Measurements from ENCODE around the gene PSAP.
A peak's percentile ranks its signal among the peaks of the same experiment; 100 is the strongest.

Gene PSAP

GRCh38 chr10:71782221-71782916 lies 68.7 kb downstream of the PSAP start:
- DNase-seq, result no peak

GRCh38 chr10:71780719-71781118 lies 70.3 kb downstream of the PSAP start:
- DNase-seq, result no peak

- DNase-seq, result no peak
These were observed 70.9 kb downstream of the PSAP start for GRCh38 chr10:71780156-71780555.

GRCh38 chr10:71779641-71780040 lies 71.4 kb downstream of the PSAP start:
- no peak for DNase-seq

- no peak for DNase-seq
These were observed 72.8 kb downstream of the PSAP start for GRCh38 chr10:71778071-71778825.

- no peak for DNase-seq
These were observed 73.7 kb downstream of the PSAP start for GRCh38 chr10:71777213-71777985.

- DNase-seq, result no peak
These were observed 74.5 kb downstream of the PSAP start for GRCh38 chr10:71776481-71776925.

GRCh38 chr10:71774916-71775702 lies 75.9 kb downstream of the PSAP start:
- DNase-seq, result no peak

- DNase-seq, result peak; percentile 56
These were observed 77.7 kb downstream of the PSAP start, which contains the start of gene VSIR for GRCh38 chr10:71773221-71773971. VSIR (minus strand) TSS chr10:71773520; CDS start chr10:71773439, 81 bp downstream.

GRCh38 chr10:71772832-71773220 lies 78.2 kb downstream of the PSAP start:
- DNase-seq, result no peak

GRCh38 chr10:71771821-71772617 lies 79.0 kb downstream of the PSAP start:
- DNase-seq, result no peak

- DNase-seq, result no peak
These were observed 79.8 kb downstream of the PSAP start for GRCh38 chr10:71771204-71771603.

- no peak for DNase-seq
These were observed 80.3 kb downstream of the PSAP start for GRCh38 chr10:71770789-71771188.

- no peak for DNase-seq
These were observed 80.8 kb downstream of the PSAP start for GRCh38 chr10:71770255-71770654.

- DNase-seq, result no peak
These were observed 81.7 kb downstream of the PSAP start for GRCh38 chr10:71769279-71769823.

GRCh38 chr10:71767420-71768035 lies 83.5 kb downstream of the PSAP start:
- DNase-seq, result no peak

GRCh38 chr10:71766717-71767419 lies 84.2 kb downstream of the PSAP start:
- no peak for DNase-seq

All from NCI-H2107 (cell line).